WTC11 (cell line): ENCODE data around the gene SIRPG. TPM values are rescaled to one million over a fixed set of nuclear protein-coding genes. Genes with fewer than 3 reads are reported as not detected.

Experiments used
- ATAC-seq: fragments of 200-7000 bp; cut with Tn5 transposase; 2 replicates; pipeline ENCODE4 v1.10.0; 2021; ENCODE audit warnings: mild to moderate bottlenecking, moderate library complexity
- CTCF ChIA-PET: fragments of 300-600 bp; sonication (Branson Sonifier 250); formaldehyde crosslinking; loops from one replicate; lab custom pipeline; 2021; ENCODE audit warnings: antibody characterized with exemption; lab: Charles Lee
- POLR2A ChIA-PET: fragments of 350-600 bp; sonication (Branson Sonifier 250); formaldehyde crosslinking; loops from one replicate; lab custom pipeline; 2021; ENCODE audit warnings: antibody characterized with exemption; lab: Charles Lee
- DNase-seq: peaks from one replicate; pipeline ENCODE4 v3.0.0; 2021; ENCODE audit warnings: low spot score
- H3K27ac Mint-ChIP-seq: 2 replicates; pipeline ENCODE4 v1.8.0; 2021; ENCODE audit warnings: mixed read lengths
- H3K27me3 Mint-ChIP-seq: 2 replicates; pipeline ENCODE4 v1.8.0; 2021; ENCODE audit warnings: low read depth, mild to moderate bottlenecking, moderate library complexity, mixed read lengths
- H3K36me3 Mint-ChIP-seq: 2 replicates; pipeline ENCODE4 v1.8.0; 2021; ENCODE audit warnings: mixed read lengths
- H3K4me1 Mint-ChIP-seq: 2 replicates; pipeline ENCODE4 v1.8.0; 2022; ENCODE audit warnings: mixed read lengths
- H3K4me3 Mint-ChIP-seq: 2 replicates; pipeline ENCODE4 v1.8.0; 2021; ENCODE audit warnings: mild to moderate bottlenecking, moderate library complexity, mixed read lengths
- H3K9me3 Mint-ChIP-seq: 2 replicates; pipeline ENCODE4 v1.8.0; 2021; ENCODE audit warnings: mixed read lengths
- CREM ChIP-seq: sonication (generic); formaldehyde crosslinking; IDR thresholded peaks from 2 replicates; pipeline ENCODE4 v1.8.1; 2022; ENCODE audit warnings: mild to moderate bottlenecking, missing genetic modification reagents, moderate library complexity
- E2F4 ChIP-seq: sonication (generic); formaldehyde crosslinking; IDR thresholded peaks from 2 replicates; pipeline ENCODE4 v1.8.1; 2022; ENCODE audit warnings: low read depth, mild to moderate bottlenecking, moderate library complexity, missing genetic modification reagents, borderline replicate concordance
- ELF4 ChIP-seq: sonication (generic); formaldehyde crosslinking; IDR thresholded peaks from 2 replicates; pipeline ENCODE4 v1.8.1; 2022; ENCODE audit warnings: low read depth, mild to moderate bottlenecking, moderate library complexity, missing genetic modification reagents
- ETV6 ChIP-seq: sonication (generic); formaldehyde crosslinking; IDR thresholded peaks from 2 replicates; pipeline ENCODE4 v1.8.1; 2022; ENCODE audit warnings: mild to moderate bottlenecking, missing genetic modification reagents
- FOXJ3 ChIP-seq: sonication (generic); formaldehyde crosslinking; IDR thresholded peaks from 2 replicates; pipeline ENCODE4 v1.9.0; 2021; ENCODE audit warnings: missing genetic modification reagents, mild to moderate bottlenecking, borderline replicate concordance
- FOXK1 ChIP-seq: sonication (generic); formaldehyde crosslinking; IDR thresholded peaks from 2 replicates; pipeline ENCODE4 v1.8.0; 2022; ENCODE audit warnings: mild to moderate bottlenecking, moderate library complexity, missing genetic modification reagents
- GRHL2 ChIP-seq: fragments of 250-450 bp; sonication (Bioruptor Pico); IDR thresholded peaks from 2 replicates; pipeline ENCODE4 v1.8.0; 2022; ENCODE audit warnings: mild to moderate bottlenecking, moderate library complexity; ENCODE audit not compliant: insufficient replicate concordance, severe bottlenecking
- JAZF1 ChIP-seq: fragments of 250-450 bp; sonication (Bioruptor Pico); IDR thresholded peaks from 2 replicates; pipeline ENCODE4 v1.9.0; 2021; ENCODE audit warnings: moderate library complexity, mild to moderate bottlenecking, inconsistent platforms
- NFATC4 ChIP-seq: fragments of 250-450 bp; sonication (Bioruptor Pico); IDR thresholded peaks from 2 replicates; pipeline ENCODE4 v1.9.0; 2021; ENCODE audit warnings: mild to moderate bottlenecking
- OVOL2 ChIP-seq: fragments of 250-450 bp; sonication (Bioruptor Pico); IDR thresholded peaks from 2 replicates; pipeline ENCODE4 v1.9.0; 2021; ENCODE audit warnings: mild to moderate bottlenecking, borderline replicate concordance
- PRRX2 ChIP-seq: fragments of 250-450 bp; sonication (Bioruptor Pico); IDR thresholded peaks from 2 replicates; pipeline ENCODE4 v1.8.0; 2021; ENCODE audit warnings: mild to moderate bottlenecking
- RELA ChIP-seq: sonication (generic); formaldehyde crosslinking; IDR thresholded peaks from 2 replicates; pipeline ENCODE4 v1.8.1; 2022; ENCODE audit warnings: missing genetic modification reagents, mild to moderate bottlenecking, borderline replicate concordance
- SMAD3 ChIP-seq: sonication (generic); formaldehyde crosslinking; IDR thresholded peaks from 2 replicates; pipeline ENCODE4 v1.8.0; 2022; ENCODE audit warnings: missing genetic modification reagents, mild to moderate bottlenecking, borderline replicate concordance
- TCF7 ChIP-seq: sonication (generic); formaldehyde crosslinking; IDR thresholded peaks from 2 replicates; pipeline ENCODE4 v1.8.0; 2022; ENCODE audit warnings: mild to moderate bottlenecking, low read depth, missing genetic modification reagents, moderate library complexity
- ZMAT4 ChIP-seq: fragments of 250-450 bp; sonication (Bioruptor Pico); IDR thresholded peaks from 2 replicates; pipeline ENCODE4 v1.9.0; 2021; ENCODE audit warnings: mild to moderate bottlenecking
- ZNF121 ChIP-seq: sonication (generic); formaldehyde crosslinking; IDR thresholded peaks from 2 replicates; pipeline ENCODE4 v1.8.0; 2023; ENCODE audit warnings: missing genetic modification reagents
- ZNF423 ChIP-seq: fragments of 250-450 bp; sonication (Bioruptor Pico); IDR thresholded peaks from 2 replicates; pipeline ENCODE4 v2.1.2; 2022; ENCODE audit warnings: mild to moderate bottlenecking, moderate library complexity
- ZNF671 ChIP-seq: fragments of 250-450 bp; sonication (Bioruptor Pico); IDR thresholded peaks from 2 replicates; pipeline ENCODE4 v1.8.0; 2021; ENCODE audit warnings: mild to moderate bottlenecking
- total RNA-seq: library from RNA; stranded (reverse); gene quantifications from 3 replicates; pipeline ENCODE4 v1.2.3, GENCODE V29; 2021
- TF ChIP-seq, protein P1 (sequence below): sonication (generic); formaldehyde crosslinking; IDR thresholded peaks from 2 replicates; pipeline ENCODE4 v1.8.0; 2023; ENCODE audit warnings: mild to moderate bottlenecking, missing genetic modification reagents
- TF ChIP-seq, protein P2 (sequence below): sonication (generic); formaldehyde crosslinking; IDR thresholded peaks from 2 replicates; pipeline ENCODE4 v1.8.0; 2022; ENCODE audit warnings: mild to moderate bottlenecking, missing genetic modification reagents
- TF ChIP-seq, protein P3 (sequence below): sonication (generic); formaldehyde crosslinking; IDR thresholded peaks from 2 replicates; pipeline ENCODE4 v1.8.0; 2022; ENCODE audit warnings: mild to moderate bottlenecking, missing genetic modification reagents
- TF ChIP-seq, protein P4 (sequence below): fragments of 200-600 bp; IDR thresholded peaks from 2 replicates; pipeline ENCODE4 v1.8.0; 2022; ENCODE audit warnings: antibody characterized with exemption

Gene SIRPG
- total RNA-seq, 1 experiment from 2014 or later, result not detected

DNA sequence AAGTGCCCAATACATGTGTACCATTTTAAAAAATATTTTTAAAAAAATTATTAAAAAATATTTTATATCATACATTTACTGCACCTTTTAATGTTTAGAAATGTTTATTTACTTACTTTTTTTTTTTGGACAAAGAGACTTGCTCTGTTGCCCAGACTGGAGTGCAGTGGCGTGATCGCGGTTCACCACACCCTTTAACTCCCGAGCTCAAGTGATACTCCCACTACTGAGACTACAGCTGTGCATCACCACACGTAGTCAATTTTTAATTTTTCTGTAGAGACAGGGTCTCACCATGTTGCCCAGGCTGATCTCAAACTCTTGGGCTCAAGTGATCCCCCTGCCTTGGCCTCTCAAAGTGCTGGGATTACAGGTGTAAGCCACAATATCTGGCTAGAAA lies 9.2 kb upstream of the SIRPG start (continued):
- TF ChIP-seq, protein P1, sequence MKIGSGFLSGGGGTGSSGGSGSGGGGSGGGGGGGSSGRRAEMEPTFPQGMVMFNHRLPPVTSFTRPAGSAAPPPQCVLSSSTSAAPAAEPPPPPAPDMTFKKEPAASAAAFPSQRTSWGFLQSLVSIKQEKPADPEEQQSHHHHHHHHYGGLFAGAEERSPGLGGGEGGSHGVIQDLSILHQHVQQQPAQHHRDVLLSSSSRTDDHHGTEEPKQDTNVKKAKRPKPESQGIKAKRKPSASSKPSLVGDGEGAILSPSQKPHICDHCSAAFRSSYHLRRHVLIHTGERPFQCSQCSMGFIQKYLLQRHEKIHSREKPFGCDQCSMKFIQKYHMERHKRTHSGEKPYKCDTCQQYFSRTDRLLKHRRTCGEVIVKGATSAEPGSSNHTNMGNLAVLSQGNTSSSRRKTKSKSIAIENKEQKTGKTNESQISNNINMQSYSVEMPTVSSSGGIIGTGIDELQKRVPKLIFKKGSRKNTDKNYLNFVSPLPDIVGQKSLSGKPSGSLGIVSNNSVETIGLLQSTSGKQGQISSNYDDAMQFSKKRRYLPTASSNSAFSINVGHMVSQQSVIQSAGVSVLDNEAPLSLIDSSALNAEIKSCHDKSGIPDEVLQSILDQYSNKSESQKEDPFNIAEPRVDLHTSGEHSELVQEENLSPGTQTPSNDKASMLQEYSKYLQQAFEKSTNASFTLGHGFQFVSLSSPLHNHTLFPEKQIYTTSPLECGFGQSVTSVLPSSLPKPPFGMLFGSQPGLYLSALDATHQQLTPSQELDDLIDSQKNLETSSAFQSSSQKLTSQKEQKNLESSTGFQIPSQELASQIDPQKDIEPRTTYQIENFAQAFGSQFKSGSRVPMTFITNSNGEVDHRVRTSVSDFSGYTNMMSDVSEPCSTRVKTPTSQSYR (CRISPR knock-in tag), result no peak

GRCh38 chr20:1665345-1665744 lies 7.8 kb upstream of the SIRPG start:
- POLR2A ChIA-PET, result no interaction called here
- Mint-ChIP-seq H3K9me3 (peaks cover 16% of the 10 kb centered on the region), H3K4me3 (no peak overlapping the region), H3K27ac (no peak overlapping the region), H3K36me3 (peaks cover under 1% of the 10 kb centered on the region; the same call in 1 of the 2 replicates), H3K4me1 (peaks cover 20% of the 10 kb centered on the region), H3K27me3 (peaks cover 6% of the 10 kb centered on the region)
- TF ChIP-seq TCF7 (CRISPR knock-in tag) (no peak), ZNF423 (CRISPR knock-in tag) (no peak), JAZF1 (no peak), ETV6 (CRISPR knock-in tag) (no peak), ZMAT4 (CRISPR knock-in tag) (no peak), GRHL2 (CRISPR knock-in tag) (no peak)
- TF ChIP-seq, protein P2, sequence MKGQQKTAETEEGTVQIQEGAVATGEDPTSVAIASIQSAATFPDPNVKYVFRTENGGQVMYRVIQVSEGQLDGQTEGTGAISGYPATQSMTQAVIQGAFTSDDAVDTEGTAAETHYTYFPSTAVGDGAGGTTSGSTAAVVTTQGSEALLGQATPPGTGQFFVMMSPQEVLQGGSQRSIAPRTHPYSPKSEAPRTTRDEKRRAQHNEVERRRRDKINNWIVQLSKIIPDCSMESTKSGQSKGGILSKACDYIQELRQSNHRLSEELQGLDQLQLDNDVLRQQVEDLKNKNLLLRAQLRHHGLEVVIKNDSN (CRISPR knock-in tag), result no peak
- TF ChIP-seq, protein P3, sequence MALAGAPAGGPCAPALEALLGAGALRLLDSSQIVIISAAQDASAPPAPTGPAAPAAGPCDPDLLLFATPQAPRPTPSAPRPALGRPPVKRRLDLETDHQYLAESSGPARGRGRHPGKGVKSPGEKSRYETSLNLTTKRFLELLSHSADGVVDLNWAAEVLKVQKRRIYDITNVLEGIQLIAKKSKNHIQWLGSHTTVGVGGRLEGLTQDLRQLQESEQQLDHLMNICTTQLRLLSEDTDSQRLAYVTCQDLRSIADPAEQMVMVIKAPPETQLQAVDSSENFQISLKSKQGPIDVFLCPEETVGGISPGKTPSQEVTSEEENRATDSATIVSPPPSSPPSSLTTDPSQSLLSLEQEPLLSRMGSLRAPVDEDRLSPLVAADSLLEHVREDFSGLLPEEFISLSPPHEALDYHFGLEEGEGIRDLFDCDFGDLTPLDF (CRISPR knock-in tag), result no peak
- no peak for ATAC-seq
- CTCF ChIA-PET, result no interaction called here
- DNase-seq, result no peak

DNA sequence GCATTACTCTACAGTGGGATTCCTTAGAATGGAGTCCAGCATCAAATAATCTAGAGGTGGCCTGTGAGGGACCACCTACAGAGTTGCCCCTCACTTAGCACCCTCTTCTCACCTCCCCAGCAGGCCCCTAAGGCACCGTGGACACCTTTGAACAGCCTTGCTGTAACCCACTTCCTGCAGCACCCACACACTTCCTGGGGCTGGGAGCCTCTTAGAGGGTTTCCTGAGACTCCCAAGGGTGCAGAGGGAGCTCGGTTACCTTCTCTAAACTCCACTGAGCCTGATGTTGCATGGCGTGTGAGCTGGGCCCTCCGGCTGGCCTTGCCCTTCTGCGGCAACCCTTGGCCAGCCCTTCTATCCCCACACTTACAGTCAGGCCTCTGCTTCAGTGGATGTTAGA lies 7.3 kb upstream of the SIRPG start:
- no peaks in the 10 kb centered on the region for H3K36me3 Mint-ChIP-seq
- no peak for ATAC-seq
- POLR2A ChIA-PET, result no interaction called here
- H3K9me3 Mint-ChIP-seq, result peaks cover 13% of the 10 kb centered on the region
- no peak overlapping the region for H3K4me3 Mint-ChIP-seq
- CTCF ChIA-PET, result no interaction called here
- peaks cover 16% of the 10 kb centered on the region for H3K4me1 Mint-ChIP-seq
- no peak overlapping the region for H3K27ac Mint-ChIP-seq
- no peak for DNase-seq
- H3K27me3 Mint-ChIP-seq, result peaks cover 6% of the 10 kb centered on the region
- no peak for TF ChIP-seq SMAD3 (CRISPR knock-in tag)
- TF ChIP-seq CREM (CRISPR knock-in tag), result no peak
- no peak for TF ChIP-seq JAZF1
- no peak for TF ChIP-seq NFATC4
- TF ChIP-seq ZNF121 (CRISPR knock-in tag), result no peak
- TF ChIP-seq, protein P2 (CRISPR knock-in tag), result no peak
- TF ChIP-seq ZNF671 (CRISPR knock-in tag), result no peak
- no peak for TF ChIP-seq OVOL2 (CRISPR knock-in tag)
- TF ChIP-seq FOXK1 (CRISPR knock-in tag), result no peak
- no peak for TF ChIP-seq RELA (CRISPR knock-in tag)
- TF ChIP-seq ELF4, result no peak
- TF ChIP-seq, protein P4, sequence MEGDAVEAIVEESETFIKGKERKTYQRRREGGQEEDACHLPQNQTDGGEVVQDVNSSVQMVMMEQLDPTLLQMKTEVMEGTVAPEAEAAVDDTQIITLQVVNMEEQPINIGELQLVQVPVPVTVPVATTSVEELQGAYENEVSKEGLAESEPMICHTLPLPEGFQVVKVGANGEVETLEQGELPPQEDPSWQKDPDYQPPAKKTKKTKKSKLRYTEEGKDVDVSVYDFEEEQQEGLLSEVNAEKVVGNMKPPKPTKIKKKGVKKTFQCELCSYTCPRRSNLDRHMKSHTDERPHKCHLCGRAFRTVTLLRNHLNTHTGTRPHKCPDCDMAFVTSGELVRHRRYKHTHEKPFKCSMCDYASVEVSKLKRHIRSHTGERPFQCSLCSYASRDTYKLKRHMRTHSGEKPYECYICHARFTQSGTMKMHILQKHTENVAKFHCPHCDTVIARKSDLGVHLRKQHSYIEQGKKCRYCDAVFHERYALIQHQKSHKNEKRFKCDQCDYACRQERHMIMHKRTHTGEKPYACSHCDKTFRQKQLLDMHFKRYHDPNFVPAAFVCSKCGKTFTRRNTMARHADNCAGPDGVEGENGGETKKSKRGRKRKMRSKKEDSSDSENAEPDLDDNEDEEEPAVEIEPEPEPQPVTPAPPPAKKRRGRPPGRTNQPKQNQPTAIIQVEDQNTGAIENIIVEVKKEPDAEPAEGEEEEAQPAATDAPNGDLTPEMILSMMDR, result no peak
- TF ChIP-seq PRRX2, result no peak
- no peak for TF ChIP-seq FOXJ3
- no peak for TF ChIP-seq E2F4 (CRISPR knock-in tag)
